PFSK-1 (cell line): ENCODE results near the gene FBXW4.

ENCODE experiments used
- FOXP2 ChIP-seq: optimal IDR thresholded peaks from 2 replicates; pipeline ENCODE3; 2011; ENCODE audit warnings: borderline replicate concordance, control low read depth, inconsistent platforms; ENCODE audit not compliant: insufficient read depth; ENCODE audit errors: extremely low read length, extremely low read depth
- POLR2AphosphoS5 ChIP-seq: IDR thresholded peaks from 2 replicates; pipeline ENCODE4 v1.6.1; 2012; ENCODE audit warnings: low read depth, mild to moderate bottlenecking, control low read depth, low read length, moderate library complexity
- SIN3A ChIP-seq: IDR thresholded peaks from 2 replicates; pipeline ENCODE4 v1.6.1; 2012; ENCODE audit warnings: mild to moderate bottlenecking, low read length, moderate library complexity, borderline replicate concordance; ENCODE audit not compliant: insufficient read depth
- TAF1 ChIP-seq: IDR thresholded peaks from 2 replicates; pipeline ENCODE4 v1.6.1; 2012; ENCODE audit warnings: low read length, control low read depth, borderline replicate concordance; ENCODE audit not compliant: insufficient read depth
- TF ChIP-seq, protein P1 (sequence below), 2 experiments: IDR thresholded peaks; 2 replicates each; pipeline versions ENCODE4 v1.6.1 to v1.8.0; 2011 to 2012; ENCODE audit warnings: low read depth in 2 of 2, low read length in 2 of 2, control low read depth in 1 of 2, inconsistent platforms in 1 of 2, mild to moderate bottlenecking in 1 of 2, moderate library complexity in 1 of 2; ENCODE audit not compliant: insufficient read depth in 1 of 2

Gene FBXW4

DNA sequence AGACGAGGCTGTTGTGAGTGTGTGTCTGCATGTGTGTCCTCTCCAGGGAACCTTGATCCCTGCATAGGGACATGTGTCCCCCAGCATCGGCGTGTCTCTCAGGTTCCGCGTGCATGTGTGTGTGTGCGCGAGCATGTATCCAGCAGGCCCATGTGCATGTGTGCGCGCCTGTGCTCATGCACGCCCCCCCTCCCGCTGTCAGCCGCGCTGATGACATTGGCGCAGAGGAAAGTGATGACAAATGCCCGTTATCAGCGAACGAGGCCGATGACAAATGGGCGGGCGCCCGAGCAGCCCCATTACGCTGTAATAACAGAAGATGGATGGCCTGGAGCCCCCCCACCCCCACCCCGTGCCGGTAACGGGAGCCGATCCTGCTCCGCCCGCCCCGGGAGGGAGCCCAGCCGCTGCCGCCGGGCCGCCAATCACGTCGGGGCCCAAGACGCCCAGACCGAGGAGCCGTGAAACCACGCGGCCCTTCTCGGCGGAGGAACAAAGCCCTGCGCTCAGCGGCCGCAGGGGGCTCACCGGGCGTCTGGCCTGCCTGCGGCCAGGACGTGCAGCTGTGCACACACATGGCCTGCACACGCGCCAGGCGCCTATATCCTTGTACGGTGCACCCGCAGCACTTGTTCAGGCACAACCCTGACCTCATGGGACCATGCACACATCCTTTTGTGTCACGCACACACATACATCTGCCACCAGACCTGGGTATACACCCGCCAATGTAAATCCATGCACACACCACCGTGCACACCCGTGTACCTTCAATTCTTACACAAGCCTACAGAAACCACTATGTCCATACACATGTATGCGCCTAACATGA, 128.4 kb downstream of the FBXW4 start:
- TF ChIP-seq, protein P1, sequence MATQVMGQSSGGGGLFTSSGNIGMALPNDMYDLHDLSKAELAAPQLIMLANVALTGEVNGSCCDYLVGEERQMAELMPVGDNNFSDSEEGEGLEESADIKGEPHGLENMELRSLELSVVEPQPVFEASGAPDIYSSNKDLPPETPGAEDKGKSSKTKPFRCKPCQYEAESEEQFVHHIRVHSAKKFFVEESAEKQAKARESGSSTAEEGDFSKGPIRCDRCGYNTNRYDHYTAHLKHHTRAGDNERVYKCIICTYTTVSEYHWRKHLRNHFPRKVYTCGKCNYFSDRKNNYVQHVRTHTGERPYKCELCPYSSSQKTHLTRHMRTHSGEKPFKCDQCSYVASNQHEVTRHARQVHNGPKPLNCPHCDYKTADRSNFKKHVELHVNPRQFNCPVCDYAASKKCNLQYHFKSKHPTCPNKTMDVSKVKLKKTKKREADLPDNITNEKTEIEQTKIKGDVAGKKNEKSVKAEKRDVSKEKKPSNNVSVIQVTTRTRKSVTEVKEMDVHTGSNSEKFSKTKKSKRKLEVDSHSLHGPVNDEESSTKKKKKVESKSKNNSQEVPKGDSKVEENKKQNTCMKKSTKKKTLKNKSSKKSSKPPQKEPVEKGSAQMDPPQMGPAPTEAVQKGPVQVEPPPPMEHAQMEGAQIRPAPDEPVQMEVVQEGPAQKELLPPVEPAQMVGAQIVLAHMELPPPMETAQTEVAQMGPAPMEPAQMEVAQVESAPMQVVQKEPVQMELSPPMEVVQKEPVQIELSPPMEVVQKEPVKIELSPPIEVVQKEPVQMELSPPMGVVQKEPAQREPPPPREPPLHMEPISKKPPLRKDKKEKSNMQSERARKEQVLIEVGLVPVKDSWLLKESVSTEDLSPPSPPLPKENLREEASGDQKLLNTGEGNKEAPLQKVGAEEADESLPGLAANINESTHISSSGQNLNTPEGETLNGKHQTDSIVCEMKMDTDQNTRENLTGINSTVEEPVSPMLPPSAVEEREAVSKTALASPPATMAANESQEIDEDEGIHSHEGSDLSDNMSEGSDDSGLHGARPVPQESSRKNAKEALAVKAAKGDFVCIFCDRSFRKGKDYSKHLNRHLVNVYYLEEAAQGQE (IDR thresholded peaks at IDR 0.05; ENCODE audit: insufficient read depth in 1 of 2, low read depth in 2 of 2, low read length in 2 of 2) = no peak
- TF ChIP-seq SIN3A (no peak), TAF1 (no peak), POLR2AphosphoS5 (no peak), FOXP2 (no peak)

DNA sequence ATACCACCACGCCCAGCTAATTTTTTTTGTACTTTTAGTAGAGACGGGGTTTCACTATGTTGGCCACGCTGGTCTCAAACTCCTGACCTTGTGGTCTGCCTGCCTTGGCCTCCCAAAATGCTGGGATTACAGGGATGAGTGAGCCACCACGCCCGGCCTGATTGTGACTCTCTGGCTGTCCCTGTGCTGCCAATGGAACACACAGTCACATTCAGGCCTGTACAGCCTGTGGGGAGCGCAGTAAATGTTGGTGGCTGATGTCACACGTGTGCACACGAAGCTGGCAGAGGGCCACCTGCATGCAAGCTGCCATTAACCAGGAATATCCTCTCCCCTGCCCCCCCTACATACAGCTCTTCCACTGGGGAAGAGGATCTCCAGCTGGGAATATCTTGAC, 129.0 kb downstream of the FBXW4 start:
- no peak for TF ChIP-seq TAF1
- no peak for TF ChIP-seq POLR2AphosphoS5
- TF ChIP-seq, protein P1 (IDR thresholded peaks at IDR 0.05; ENCODE audit: insufficient read depth in 1 of 2, low read depth in 2 of 2, low read length in 2 of 2) = no peak
- no peak for TF ChIP-seq SIN3A
- TF ChIP-seq FOXP2 = no peak

DNA sequence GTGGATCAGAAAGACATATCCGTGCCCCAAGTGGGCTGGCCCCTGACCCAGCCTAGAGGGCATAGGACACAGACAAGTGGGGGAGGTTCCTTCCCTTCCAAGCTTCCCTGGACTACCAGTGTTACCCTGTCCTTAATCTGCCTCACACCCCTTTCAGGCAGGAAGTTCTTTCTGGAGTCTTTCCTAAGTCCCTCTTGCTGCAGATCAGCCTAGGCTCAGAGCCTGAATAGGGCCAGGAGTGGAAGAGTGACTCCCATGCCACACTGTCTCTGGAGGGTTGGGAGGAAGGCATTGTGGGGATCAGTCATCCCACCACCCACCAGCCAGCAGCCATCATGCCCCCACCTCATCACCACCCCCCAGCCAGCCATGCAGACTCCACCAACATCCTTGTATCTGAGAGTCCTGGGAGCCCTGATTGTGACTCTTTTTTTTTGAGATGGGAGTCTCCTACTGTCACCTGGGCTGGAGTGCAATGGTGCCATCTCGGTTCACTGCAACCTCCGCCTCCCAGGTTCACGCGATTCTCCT, 129.5 kb downstream of the FBXW4 start:
- no peak for TF ChIP-seq FOXP2
- no peak for TF ChIP-seq POLR2AphosphoS5
- TF ChIP-seq, protein P1 (IDR thresholded peaks at IDR 0.05; ENCODE audit: insufficient read depth in 1 of 2, low read depth in 2 of 2, low read length in 2 of 2) = no peak
- no peak for TF ChIP-seq TAF1
- no peak for TF ChIP-seq SIN3A

DNA sequence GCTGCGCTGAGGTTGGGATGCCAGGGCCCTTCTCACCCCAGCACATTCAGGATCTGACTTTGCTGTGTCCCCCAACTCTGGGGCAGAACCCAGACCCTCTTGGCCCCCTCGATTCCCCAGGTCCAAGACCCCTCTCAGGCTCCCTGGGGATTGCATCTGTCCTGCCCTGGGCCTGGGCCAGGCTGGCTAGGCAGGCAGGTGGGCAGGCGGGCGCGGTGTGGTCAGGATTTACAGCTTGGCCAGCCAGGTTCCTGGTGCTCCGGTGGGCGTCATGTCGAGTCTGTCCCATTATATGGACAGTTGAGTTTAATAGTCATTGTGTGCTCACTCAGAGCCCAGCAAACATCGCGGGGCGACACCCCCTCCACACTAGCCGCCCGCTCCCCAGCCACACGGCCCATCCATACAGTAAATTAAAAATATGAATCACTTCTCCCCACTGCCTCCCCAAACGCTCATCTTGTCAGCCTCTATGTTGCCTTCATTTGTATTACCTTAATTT, 130.4 kb downstream of the FBXW4 start:
- TF ChIP-seq, protein P1 (IDR thresholded peaks at IDR 0.05; ENCODE audit: insufficient read depth in 1 of 2, low read depth in 2 of 2, low read length in 2 of 2) = no peak
- no peak for TF ChIP-seq TAF1
- no peak for TF ChIP-seq FOXP2
- TF ChIP-seq POLR2AphosphoS5 = no peak
- TF ChIP-seq SIN3A = no peak
